Measurements from ENCODE around the gene CUTA. TPM values are rescaled to one million over a fixed set of nuclear protein-coding genes. Genes with fewer than 3 reads are reported as not detected.

CUTA gene
- total RNA-seq, 1 experiment from 2014 or later = 186 TPM

DNA sequence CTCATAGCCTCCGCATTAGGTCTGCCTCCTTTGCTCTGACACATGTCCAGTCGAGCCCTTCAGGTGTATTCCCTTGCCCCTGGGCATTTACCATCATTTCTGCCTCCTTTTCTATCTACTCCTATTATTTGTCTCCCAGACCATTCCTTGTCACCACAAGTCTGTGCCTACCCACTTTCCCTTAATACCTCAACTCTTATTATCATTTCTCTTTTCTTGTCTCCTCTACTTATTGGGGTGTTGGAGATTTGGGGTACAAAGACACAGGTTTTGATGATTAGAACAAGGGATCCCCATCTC, 3.4 kb upstream of the CUTA start:
- ChIA-PET CTCF (no interaction called here), RAD21 (ENCODE audit: low non-redundant PET in 1 of 2, low total read pairs in 2 of 2, uncharacterized antibody in 2 of 2, unreplicated experiment in 2 of 2) (no interaction called here), POLR2A (no interaction called here)
- no peak for DNase-seq (ENCODE audit: low read depth, low spot score)
- no peak overlapping the region for H3K4me2 ChIP-seq (ENCODE audit: low read length)
- no peaks in the 10 kb centered on the region for H3K9me2 ChIP-seq (ENCODE audit: insufficient read depth)
- peaks cover 15 to 45% of the 10 kb centered on the region in 2 experiments for H3K4me1 ChIP-seq (ENCODE audit: control insufficient read depth in 1 of 2, insufficient read depth in 2 of 2, low read length in 2 of 2)
- no TSS peak for BruUV-seq (replicated peaks)
- TF ChIP-seq FOSL1 (IDR thresholded peaks at IDR 0.05; ENCODE audit: low read depth) (no peak), ZFX (IDR thresholded peaks at IDR 0.05) (no peak), CBX3 (IDR thresholded peaks at IDR 0.05; ENCODE audit: low read depth) (no peak), POLR2AphosphoS5 (IDR thresholded peaks at IDR 0.05; ENCODE audit: low read depth, low read length) (no peak), CTCF (IDR thresholded peaks at IDR 0.05 in 2 of 3, conservative IDR thresholded peaks at IDR 0.05 in 1 of 3; ENCODE audit: borderline replicate concordance in 1 of 3, insufficient read depth in 1 of 3, low read depth in 2 of 3, low read length in 2 of 3) (no peak), SP1 (IDR thresholded peaks at IDR 0.05; ENCODE audit: low read depth) (no peak), SRF (IDR thresholded peaks at IDR 0.05; ENCODE audit: low read depth) (no peak), CEBPB (IDR thresholded peaks at IDR 0.05; ENCODE audit: low read depth) (no peak), RAD21 (IDR thresholded peaks at IDR 0.05; ENCODE audit: low read depth) (no peak), POLR2A (IDR thresholded peaks at IDR 0.05; ENCODE audit: borderline replicate concordance, extremely low read depth, insufficient read depth, insufficient read length) (no peak), REST (IDR thresholded peaks at IDR 0.05; ENCODE audit: low read depth) (no peak), EZH2phosphoT487 (IDR thresholded peaks at IDR 0.05; ENCODE audit: borderline replicate concordance) (no peak), ELF1 (IDR thresholded peaks at IDR 0.05; ENCODE audit: borderline replicate concordance, low read depth) (no peak), TCF7L2 (IDR thresholded peaks at IDR 0.05; ENCODE audit: borderline replicate concordance, extremely low read depth, insufficient read depth, insufficient read length) (no peak), MAX (IDR thresholded peaks at IDR 0.05) (no peak)
- TF ChIP-seq, protein P1, sequence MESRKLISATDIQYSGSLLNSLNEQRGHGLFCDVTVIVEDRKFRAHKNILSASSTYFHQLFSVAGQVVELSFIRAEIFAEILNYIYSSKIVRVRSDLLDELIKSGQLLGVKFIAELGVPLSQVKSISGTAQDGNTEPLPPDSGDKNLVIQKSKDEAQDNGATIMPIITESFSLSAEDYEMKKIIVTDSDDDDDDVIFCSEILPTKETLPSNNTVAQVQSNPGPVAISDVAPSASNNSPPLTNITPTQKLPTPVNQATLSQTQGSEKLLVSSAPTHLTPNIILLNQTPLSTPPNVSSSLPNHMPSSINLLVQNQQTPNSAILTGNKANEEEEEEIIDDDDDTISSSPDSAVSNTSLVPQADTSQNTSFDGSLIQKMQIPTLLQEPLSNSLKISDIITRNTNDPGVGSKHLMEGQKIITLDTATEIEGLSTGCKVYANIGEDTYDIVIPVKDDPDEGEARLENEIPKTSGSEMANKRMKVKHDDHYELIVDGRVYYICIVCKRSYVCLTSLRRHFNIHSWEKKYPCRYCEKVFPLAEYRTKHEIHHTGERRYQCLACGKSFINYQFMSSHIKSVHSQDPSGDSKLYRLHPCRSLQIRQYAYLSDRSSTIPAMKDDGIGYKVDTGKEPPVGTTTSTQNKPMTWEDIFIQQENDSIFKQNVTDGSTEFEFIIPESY (IDR thresholded peaks at IDR 0.05; ENCODE audit: extremely low read depth, insufficient replicate concordance, low read length) = no peak
- H3K27me3 ChIP-seq (ENCODE audit: insufficient read depth, low read length) = no peaks in the 10 kb centered on the region
- H3K4me3 ChIP-seq (replicated peaks in 1 of 2; ENCODE audit: low read depth in 1 of 2, low read length in 2 of 2) = no peak overlapping the region
- no peak for ATAC-seq
- no peaks in the 10 kb centered on the region for H3K9me3 ChIP-seq (ENCODE audit: control insufficient read depth in 1 of 2, insufficient read depth in 1 of 2, low read depth in 1 of 2, low read length in 2 of 2)
- H3K79me2 ChIP-seq (ENCODE audit: insufficient read depth, low read length) = peaks cover 15% of the 10 kb centered on the region
- H2AFZ ChIP-seq (ENCODE audit: low read depth, low read length, poor library complexity, severe bottlenecking) = no peak overlapping the region
- H3K27ac ChIP-seq (ENCODE audit: low read depth, low read length) = no peak overlapping the region
- no peak overlapping the region for H3K9ac ChIP-seq (ENCODE audit: low read length)
- no peaks in the 10 kb centered on the region for H4K20me1 ChIP-seq (ENCODE audit: insufficient read depth)
- intact Hi-C loops (cut with micrococcal nuclease) = no loop called here
- H3K36me3 ChIP-seq (ENCODE audit: control insufficient read depth in 1 of 2, insufficient read depth in 2 of 2, low read length in 2 of 2) = no peaks in the 10 kb centered on the region
